ENCODE data around the gene FMNL2. TPM values are rescaled to one million over a fixed set of nuclear protein-coding genes. Genes with fewer than 3 reads are reported as not detected.

The FMNL2 gene
- total and polyA plus RNA-seq, 11 donors, result 4.7 to 19.4 (median 5.5) TPM

DNA sequence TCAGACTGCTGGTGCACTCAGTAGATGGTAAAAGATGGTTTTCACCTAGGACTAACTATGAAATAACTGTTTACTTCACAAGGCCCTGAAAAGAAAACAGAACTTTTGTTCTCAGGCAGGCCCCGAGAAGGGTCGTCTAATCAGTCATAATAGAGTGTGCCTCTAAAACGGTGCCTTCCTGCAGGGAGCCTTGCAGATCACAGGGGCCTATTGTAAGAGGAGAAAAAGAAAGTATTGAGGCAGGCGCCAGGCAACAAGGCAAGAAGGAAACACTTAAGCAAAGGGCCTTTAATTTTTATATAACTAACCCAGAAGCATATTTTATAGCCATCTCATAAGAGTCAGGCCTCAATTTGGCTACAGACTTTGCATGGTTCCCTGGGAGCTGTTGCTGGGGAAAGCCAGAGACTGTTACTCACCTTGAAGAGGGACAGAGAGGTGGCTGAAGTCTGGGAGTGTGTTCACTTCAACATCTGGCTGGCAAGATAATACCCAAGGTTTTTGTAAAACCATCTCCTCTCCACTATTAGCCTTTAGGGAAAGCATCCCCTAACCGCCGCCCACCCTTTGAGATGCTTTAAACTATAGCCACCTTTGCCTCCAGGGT is 265.2 kb downstream of the FMNL2 start:
- H3K9me3 ChIP-seq, result no peaks in the 10 kb centered on the region
- no peak for ATAC-seq
- intact Hi-C loops (cut with DNase I), result no loop called here
- TF ChIP-seq POLR2A (IDR thresholded peaks at IDR 0.05), result no peak
- no peak for TF ChIP-seq CTCF (IDR thresholded peaks at IDR 0.05)
- H3K4me1 ChIP-seq, result peaks cover 0 to 9% (median 0%) of the 10 kb centered on the region in 12 donors
- no peaks in the 10 kb centered on the region for H3K36me3 ChIP-seq
- H3K4me3 ChIP-seq, result no peak overlapping the region
- no peak overlapping the region for H3K27ac ChIP-seq
- WGBS, 4 donors, result 87 to 93% (median 89%) methylated on average over 6 of the region's 6 CpGs
- DNase-seq, result no peak
- no peaks in the 10 kb centered on the region for H3K27me3 ChIP-seq

DNA sequence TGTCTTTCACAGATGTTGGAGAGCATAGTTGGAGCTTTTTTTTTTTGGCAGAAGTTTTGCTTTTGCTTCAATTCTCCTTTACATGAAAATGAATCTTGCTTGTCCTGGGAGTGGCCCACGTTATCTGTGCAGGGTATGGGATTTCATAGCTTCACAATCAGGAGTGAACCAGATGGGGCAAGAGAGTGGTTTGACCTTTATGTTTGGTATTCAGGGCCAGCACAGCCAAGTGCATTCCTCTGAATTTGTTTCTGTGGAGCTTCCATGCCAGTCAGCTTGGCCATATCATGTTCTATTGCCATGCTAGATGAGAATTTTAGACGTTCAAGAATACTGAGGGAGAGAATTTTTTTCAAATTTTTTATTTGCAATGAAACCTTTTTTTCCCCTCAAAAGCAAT is 265.7 kb downstream of the FMNL2 start:
- Histone ChIP-seq H3K27me3 (no peaks in the 10 kb centered on the region), H3K9me3 (no peaks in the 10 kb centered on the region), H3K4me1 (peaks cover 0 to 9% (median 0%) of the 10 kb centered on the region in 12 donors), H3K36me3 (no peaks in the 10 kb centered on the region), H3K27ac (no peak overlapping the region), H3K4me3 (no peak overlapping the region)
- intact Hi-C loops (cut with DNase I), result no loop called here
- peak in 2 of 4 donors; percentile 39 to 73 for ATAC-seq
- WGBS, 4 donors, result 48 to 54% (median 49%) methylated on average over 2 of the region's 2 CpGs
- TF ChIP-seq CTCF (IDR thresholded peaks at IDR 0.05), result no peak
- no peak for TF ChIP-seq POLR2A (IDR thresholded peaks at IDR 0.05)
- DNase-seq, result no peak

DNA sequence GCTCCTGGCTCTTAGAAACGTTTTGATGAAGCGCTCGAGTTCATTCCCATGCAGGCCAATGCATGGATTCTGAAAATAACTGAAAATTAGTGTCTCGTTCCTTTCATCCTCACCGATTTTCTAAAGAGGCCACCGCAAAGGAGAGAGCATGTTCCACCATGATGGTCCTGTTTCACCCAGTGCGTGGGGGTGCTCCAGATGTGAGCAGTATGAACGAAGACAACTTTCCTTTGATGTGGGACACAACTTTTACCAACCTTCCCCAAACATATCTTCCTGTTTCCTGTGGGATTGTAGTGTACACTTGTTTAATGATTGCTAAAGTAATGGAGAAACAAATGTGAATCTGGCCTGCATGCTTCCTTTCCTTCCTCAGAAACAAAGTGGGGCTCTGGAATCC is 267.8 kb downstream of the FMNL2 start:
- H3K27ac ChIP-seq, result no peak overlapping the region
- no peaks in the 10 kb centered on the region for H3K9me3 ChIP-seq
- H3K4me1 ChIP-seq, result peaks cover 0 to 9% (median 0%) of the 10 kb centered on the region in 12 donors
- DNase-seq (no peak), ATAC-seq (no peak)
- WGBS, 4 donors, result 87 to 90% (median 89%) methylated on average over 8 of the region's 8 CpGs
- H3K27me3 ChIP-seq, result no peaks in the 10 kb centered on the region
- peaks cover 0 to 4% (median 0%) of the 10 kb centered on the region in 9 donors for H3K36me3 ChIP-seq
- TF ChIP-seq CTCF (IDR thresholded peaks at IDR 0.05) (no peak), POLR2A (IDR thresholded peaks at IDR 0.05) (no peak)
- no peak overlapping the region for H3K4me3 ChIP-seq
- intact Hi-C loops (cut with DNase I), result no loop called here

- WGBS, 4 donors, result 92 to 94% (median 93%) methylated on average over 3 of the region's 3 CpGs
- intact Hi-C loops (cut with DNase I), result no loop called here
- Histone ChIP-seq H3K36me3 (peaks cover 0 to 8% (median 0%) of the 10 kb centered on the region in 9 donors), H3K27me3 (no peaks in the 10 kb centered on the region), H3K9me3 (no peaks in the 10 kb centered on the region), H3K4me1 (peaks cover 0 to 9% (median 0%) of the 10 kb centered on the region in 12 donors), H3K27ac (no peak overlapping the region), H3K4me3 (no peak overlapping the region)
- DNase-seq (no peak), ATAC-seq (no peak)
- TF ChIP-seq POLR2A (IDR thresholded peaks at IDR 0.05) (no peak), CTCF (IDR thresholded peaks at IDR 0.05) (no peak)
These were observed 268.2 kb downstream of the FMNL2 start for GRCh38 chr2:152603166-152603565.

Data from heart left ventricle (tissue), 16 donors.